Measurements from ENCODE around the gene LRPAP1.

Gene LRPAP1

DNA sequence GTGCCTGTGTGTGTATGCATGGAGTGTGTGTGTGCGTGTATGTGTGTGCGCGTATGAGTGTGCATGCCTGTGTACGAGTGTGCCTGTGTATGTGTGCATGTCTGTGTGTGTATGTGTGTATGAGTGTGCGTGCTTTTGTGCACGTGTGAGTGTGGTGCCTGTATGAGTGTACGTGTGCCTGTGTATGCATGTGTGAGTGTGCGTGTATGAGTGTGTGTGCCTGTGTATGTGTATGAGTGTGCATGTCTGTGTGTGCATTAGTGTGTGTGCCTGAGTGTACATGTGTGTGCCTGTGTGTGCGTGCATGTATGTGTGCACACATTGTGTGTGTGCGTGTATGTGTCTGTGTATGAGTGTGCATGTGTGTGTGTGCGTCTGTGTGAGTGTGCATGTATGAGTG lies 63.4 kb downstream of the LRPAP1 start:
- no peak for ATAC-seq (ENCODE audit: low read depth)
- Histone ChIP-seq H3K4me1 (ENCODE audit: insufficient read depth, poor library complexity, severe bottlenecking) (peaks cover 4% of the 10 kb centered on the region), H3K36me3 (ENCODE audit: low read depth) (no peaks in the 10 kb centered on the region), H3K9me3 (ENCODE audit: severe bottlenecking) (no peaks in the 10 kb centered on the region), H3K4me3 (ENCODE audit: severe bottlenecking) (no peak overlapping the region), H3K27me3 (ENCODE audit: insufficient read depth, poor library complexity, severe bottlenecking) (peaks cover 21% of the 10 kb centered on the region), H3K27ac (ENCODE audit: poor library complexity, severe bottlenecking) (no peak overlapping the region)
- TF ChIP-seq, protein P1, sequence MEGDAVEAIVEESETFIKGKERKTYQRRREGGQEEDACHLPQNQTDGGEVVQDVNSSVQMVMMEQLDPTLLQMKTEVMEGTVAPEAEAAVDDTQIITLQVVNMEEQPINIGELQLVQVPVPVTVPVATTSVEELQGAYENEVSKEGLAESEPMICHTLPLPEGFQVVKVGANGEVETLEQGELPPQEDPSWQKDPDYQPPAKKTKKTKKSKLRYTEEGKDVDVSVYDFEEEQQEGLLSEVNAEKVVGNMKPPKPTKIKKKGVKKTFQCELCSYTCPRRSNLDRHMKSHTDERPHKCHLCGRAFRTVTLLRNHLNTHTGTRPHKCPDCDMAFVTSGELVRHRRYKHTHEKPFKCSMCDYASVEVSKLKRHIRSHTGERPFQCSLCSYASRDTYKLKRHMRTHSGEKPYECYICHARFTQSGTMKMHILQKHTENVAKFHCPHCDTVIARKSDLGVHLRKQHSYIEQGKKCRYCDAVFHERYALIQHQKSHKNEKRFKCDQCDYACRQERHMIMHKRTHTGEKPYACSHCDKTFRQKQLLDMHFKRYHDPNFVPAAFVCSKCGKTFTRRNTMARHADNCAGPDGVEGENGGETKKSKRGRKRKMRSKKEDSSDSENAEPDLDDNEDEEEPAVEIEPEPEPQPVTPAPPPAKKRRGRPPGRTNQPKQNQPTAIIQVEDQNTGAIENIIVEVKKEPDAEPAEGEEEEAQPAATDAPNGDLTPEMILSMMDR (IDR thresholded peaks at IDR 0.05; ENCODE audit: poor library complexity, severe bottlenecking), result no peak
- DNase-seq (ENCODE audit: low spot score), result no peak

DNA sequence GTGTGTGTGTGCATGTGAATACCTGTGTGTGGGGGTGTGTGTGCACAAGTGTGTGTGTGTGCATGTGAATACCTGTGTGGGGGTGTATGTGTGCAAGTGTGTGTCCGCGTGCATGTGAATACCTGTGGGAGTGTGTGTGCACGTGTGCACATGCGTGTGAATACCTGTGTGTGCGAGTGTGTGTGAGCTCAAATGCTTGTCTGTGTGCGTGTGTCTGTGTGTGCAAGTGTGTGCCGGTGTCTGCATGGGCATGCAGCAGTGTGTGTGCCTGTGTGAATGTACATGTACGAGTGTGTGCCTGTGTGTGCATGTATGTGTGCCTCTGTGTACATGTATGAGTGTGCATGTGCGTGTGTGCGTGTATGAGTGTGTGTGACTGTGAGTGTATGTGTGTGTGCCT lies 64.1 kb downstream of the LRPAP1 start:
- TF ChIP-seq, protein P1 (IDR thresholded peaks at IDR 0.05; ENCODE audit: poor library complexity, severe bottlenecking), result no peak
- no peak overlapping the region for H3K27ac ChIP-seq (ENCODE audit: poor library complexity, severe bottlenecking)
- no peak overlapping the region for H3K4me3 ChIP-seq (ENCODE audit: severe bottlenecking)
- H3K36me3 ChIP-seq (ENCODE audit: low read depth), result no peaks in the 10 kb centered on the region
- no peaks in the 10 kb centered on the region for H3K9me3 ChIP-seq (ENCODE audit: severe bottlenecking)
- no peak for ATAC-seq (ENCODE audit: low read depth)
- peaks cover 25% of the 10 kb centered on the region for H3K27me3 ChIP-seq (ENCODE audit: insufficient read depth, poor library complexity, severe bottlenecking)
- H3K4me1 ChIP-seq (ENCODE audit: insufficient read depth, poor library complexity, severe bottlenecking), result peaks cover 4% of the 10 kb centered on the region
- no peak for DNase-seq (ENCODE audit: low spot score)

GRCh38 chr4:3467601-3468031 lies 64.6 kb downstream of the LRPAP1 start:
- H3K27me3 ChIP-seq (ENCODE audit: insufficient read depth, poor library complexity, severe bottlenecking), result peaks cover 24% of the 10 kb centered on the region
- no peak overlapping the region for H3K27ac ChIP-seq (ENCODE audit: poor library complexity, severe bottlenecking)
- no peaks in the 10 kb centered on the region for H3K9me3 ChIP-seq (ENCODE audit: severe bottlenecking)
- ATAC-seq (ENCODE audit: low read depth) (no peak), DNase-seq (ENCODE audit: low spot score) (no peak)
- TF ChIP-seq, protein P1 (IDR thresholded peaks at IDR 0.05; ENCODE audit: poor library complexity, severe bottlenecking), result no peak
- H3K4me3 ChIP-seq (ENCODE audit: severe bottlenecking), result no peak overlapping the region
- no peaks in the 10 kb centered on the region for H3K36me3 ChIP-seq (ENCODE audit: low read depth)
- peaks cover 4% of the 10 kb centered on the region for H3K4me1 ChIP-seq (ENCODE audit: insufficient read depth, poor library complexity, severe bottlenecking)

DNA sequence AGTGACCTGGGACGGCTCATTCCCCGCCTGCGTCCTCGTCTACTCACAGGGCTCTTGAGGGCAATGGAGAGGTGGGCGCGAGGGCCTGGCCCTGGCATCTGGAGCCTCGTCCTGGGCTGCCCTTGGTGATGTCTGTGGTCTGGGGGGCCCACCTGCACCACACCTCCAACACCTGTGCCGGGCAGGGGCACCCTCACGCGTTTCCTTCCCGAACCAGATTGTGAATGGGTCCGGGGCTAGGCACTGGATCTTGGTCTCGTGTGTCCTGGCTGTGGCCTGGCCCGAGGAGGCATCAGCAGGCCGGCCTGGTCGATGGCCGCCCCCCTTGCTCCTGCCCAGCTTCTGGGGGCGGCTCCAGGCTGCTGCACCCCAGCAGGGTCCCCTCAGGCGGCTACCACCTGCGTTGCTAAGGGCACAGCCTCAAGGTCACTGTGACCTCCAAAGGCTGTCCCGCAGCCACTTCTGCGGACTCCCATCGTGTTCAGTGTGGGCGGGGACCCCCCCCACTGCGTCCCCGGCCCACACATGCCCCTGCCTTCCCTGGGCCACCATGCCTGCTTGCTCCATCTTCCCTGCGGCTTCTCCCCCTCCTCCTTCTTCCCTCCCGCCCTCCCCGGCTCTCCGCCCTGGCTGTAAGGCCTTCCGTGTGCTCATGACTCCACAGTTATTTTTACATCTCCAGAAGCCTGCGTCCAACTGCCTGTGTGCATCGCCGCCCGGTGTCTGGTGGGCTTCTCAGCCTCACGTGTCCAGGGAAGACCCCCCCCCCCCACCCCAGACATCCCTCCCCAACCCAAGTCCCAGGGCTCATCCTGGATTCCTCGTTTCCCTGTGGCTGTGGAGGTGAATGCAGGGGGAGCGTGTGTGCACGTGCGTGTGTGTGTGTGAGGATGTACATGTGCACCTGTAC lies 65.3 kb downstream of the LRPAP1 start:
- Histone ChIP-seq H3K36me3 (ENCODE audit: low read depth) (no peaks in the 10 kb centered on the region), H3K4me1 (ENCODE audit: insufficient read depth, poor library complexity, severe bottlenecking) (peaks cover 4% of the 10 kb centered on the region), H3K9me3 (ENCODE audit: severe bottlenecking) (no peaks in the 10 kb centered on the region), H3K27ac (ENCODE audit: poor library complexity, severe bottlenecking) (no peak overlapping the region), H3K4me3 (ENCODE audit: severe bottlenecking) (no peak overlapping the region), H3K27me3 (ENCODE audit: insufficient read depth, poor library complexity, severe bottlenecking) (peaks cover 27% of the 10 kb centered on the region)
- DNase-seq (ENCODE audit: low spot score) (no peak), ATAC-seq (ENCODE audit: low read depth) (no peak)
- TF ChIP-seq, protein P1 (IDR thresholded peaks at IDR 0.05; ENCODE audit: poor library complexity, severe bottlenecking), result no peak

All from RWPE2 (cell line).